Jurkat, Clone E6-1 (cell line): Measurements from ENCODE around the gene SALL2. TPM values are rescaled to one million over a fixed set of nuclear protein-coding genes. Genes with fewer than 3 reads are reported as not detected.
"Not testable (repeated sequence)": the region's sequence is repeated elsewhere in the genome, so short reads cannot be mapped to it uniquely, and the experiment has no call there.

Experiments used
- DNase-seq: peaks from one replicate; pipeline ENCODE4 v3.0.0-alpha.2; 2011; ENCODE audit warnings: low read depth, low spot score
- H3K4me3 ChIP-seq: 2 replicates; pipeline ENCODE4 v1.5.1; 2011; ENCODE audit warnings: mild to moderate bottlenecking, low read length, control low read depth, moderate library complexity
- polyA plus RNA-seq: library from polyadenylated mRNA; unstranded; fragments of >200 nt; gene quantifications from one replicate; pipeline ENCODE4 v1.2.1, GENCODE V29; 2012; ENCODE audit warnings: missing spikeins; ENCODE audit not compliant: insufficient read length, insufficient read depth

SALL2 gene
- 17.9 TPM for polyA plus RNA-seq

DNA sequence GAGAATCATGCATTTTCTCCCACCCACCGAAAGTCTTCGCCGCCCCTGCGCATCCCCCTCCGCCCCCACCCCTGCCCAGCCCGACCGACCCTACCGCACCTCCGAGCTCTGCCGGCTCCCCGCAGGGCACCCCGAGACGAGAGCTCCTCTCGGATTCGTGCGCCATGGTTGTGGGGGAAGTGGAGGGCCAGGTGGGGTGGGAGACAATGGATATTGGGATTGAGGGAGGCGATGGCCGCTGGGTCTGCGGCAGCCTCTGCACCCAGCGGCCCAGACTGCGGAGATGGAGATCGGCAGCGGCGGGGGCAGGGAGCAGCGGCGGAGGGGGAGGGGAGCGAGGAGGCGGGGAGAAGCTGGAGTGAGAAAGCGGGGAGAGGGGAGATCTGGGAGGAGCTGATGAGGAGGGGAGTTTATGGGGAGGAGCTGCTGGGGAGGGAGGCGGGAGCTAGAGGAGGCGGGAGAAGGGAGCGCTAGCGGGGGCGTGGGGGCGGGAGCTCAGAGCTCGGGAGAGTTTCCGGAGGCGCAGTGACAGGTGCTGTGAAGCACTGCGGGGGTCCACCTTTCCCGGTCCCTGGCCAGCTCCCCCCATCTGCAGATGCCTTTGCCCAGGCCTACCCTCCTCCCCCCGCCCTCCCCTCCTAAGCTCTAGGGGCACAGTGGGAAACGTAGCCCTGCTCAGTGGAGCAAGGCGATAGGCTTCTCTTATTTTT lies at the start of gene SALL2:
Gene SALL2, minus strand, starts transcription at position 385 of the 710 bp plus-strand sequence. Its CDS starts 219 bp downstream, at position 166.
- H3K4me3 ChIP-seq: peak within 1 kb of the TSS; percentile 72
- DNase-seq: peak; percentile 85

- no peak overlapping the region for H3K4me3 ChIP-seq
- DNase-seq: no peak
Observed at GRCh38 chr14:21575661-21576060, 49.5 kb upstream of the SALL2 start.

DNA sequence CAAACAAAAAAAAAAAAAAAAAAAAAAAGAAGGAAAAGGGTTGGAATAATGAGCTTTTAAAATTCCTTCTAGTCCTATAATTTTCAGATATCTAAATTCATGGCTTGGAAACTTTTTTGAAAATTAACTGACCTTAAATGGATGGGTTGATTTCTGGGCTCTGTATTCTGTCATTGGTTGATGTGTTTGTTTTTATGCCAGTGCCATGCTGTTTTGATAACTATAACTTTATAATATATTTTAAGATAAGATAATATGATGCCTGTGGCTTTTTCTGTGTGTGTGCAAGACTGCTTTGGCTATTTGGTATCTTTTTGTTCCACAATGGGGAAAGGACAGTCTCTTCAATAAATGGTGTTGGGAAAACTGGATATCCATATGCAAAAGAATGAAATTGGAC lies 46.5 kb upstream of the SALL2 start:
- no peak overlapping the region for H3K4me3 ChIP-seq
- no peak for DNase-seq

- no peak overlapping the region for H3K4me3 ChIP-seq
- DNase-seq: no peak
Observed at GRCh38 chr14:21558703-21559170, 32.6 kb upstream of the SALL2 start.

DNA sequence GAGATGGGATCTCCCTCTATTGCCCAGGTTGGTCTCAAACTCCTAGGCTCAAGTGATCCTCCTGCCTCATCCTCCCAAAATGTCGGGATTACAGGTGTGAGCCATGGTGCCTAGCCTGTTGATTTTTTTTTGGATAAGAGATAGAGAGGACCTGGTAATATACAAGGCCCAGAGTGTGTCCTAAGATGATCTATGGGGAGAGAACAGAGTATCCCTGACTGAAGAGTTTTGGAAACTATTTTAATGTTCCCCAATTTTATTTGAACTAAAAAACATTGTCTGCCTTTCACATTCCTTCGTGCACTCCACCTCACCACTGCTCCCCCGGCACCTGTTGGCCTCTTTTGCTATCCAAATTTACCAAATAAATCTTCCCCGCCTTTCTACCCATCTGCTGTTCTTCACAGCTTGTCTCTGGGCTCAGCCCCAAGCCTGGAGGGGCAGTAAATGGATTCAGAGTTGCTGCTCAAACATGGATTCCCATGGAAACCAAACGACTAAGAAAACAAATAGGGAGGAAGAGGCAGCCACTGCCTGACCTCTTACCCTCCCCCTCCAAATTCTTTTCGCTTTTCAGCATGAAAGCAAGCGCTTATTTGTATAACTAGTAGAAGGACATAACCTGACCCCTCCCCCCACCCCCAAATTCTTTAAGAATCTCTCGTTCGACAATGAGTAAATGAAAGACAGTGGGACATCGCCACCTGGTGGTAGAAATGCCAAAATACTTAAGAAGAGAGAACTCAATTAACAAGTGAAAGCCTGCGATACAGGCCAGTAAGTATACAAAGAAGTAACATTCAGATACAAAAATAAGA lies 31.1 kb upstream of the SALL2 start:
- H3K4me3 ChIP-seq: peak overlapping the region; percentile 45
- DNase-seq: peak; percentile 89

GRCh38 chr14:21556378-21557083 lies 30.4 kb upstream of the SALL2 start:
- no peak for DNase-seq
- no peak overlapping the region for H3K4me3 ChIP-seq

DNA sequence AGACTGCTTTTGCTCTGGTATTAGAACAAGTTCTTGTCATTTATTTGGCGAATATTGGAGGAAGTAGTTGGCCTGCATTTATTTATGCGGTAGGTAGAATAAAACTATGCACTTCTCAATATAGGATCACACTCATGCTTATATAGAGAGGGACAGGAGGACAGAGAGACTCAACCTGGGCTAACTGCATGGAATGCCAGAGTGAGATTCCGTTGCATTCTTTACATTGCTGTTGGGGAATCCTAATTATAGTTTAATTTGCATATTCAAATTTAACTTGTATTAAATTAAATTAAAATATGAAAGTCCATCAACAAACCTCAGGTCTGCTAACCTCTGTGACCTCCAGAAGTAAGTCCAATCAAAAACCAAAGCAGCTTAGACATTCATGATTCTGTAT lies 27.1 kb upstream of the SALL2 start:
- H3K4me3 ChIP-seq: no peak overlapping the region
- no peak for DNase-seq

- not testable (repeated sequence) for DNase-seq, H3K4me3 ChIP-seq
Observed at GRCh38 chr14:21544588-21544987, 18.4 kb upstream of the SALL2 start.

- H3K4me3 ChIP-seq: no peak overlapping the region
- DNase-seq: no peak
Observed at GRCh38 chr14:21543963-21544362, 17.8 kb upstream of the SALL2 start.

GRCh38 chr14:21543521-21543960 lies 17.4 kb upstream of the SALL2 start:
- no peak overlapping the region for H3K4me3 ChIP-seq
- no peak for DNase-seq

DNA sequence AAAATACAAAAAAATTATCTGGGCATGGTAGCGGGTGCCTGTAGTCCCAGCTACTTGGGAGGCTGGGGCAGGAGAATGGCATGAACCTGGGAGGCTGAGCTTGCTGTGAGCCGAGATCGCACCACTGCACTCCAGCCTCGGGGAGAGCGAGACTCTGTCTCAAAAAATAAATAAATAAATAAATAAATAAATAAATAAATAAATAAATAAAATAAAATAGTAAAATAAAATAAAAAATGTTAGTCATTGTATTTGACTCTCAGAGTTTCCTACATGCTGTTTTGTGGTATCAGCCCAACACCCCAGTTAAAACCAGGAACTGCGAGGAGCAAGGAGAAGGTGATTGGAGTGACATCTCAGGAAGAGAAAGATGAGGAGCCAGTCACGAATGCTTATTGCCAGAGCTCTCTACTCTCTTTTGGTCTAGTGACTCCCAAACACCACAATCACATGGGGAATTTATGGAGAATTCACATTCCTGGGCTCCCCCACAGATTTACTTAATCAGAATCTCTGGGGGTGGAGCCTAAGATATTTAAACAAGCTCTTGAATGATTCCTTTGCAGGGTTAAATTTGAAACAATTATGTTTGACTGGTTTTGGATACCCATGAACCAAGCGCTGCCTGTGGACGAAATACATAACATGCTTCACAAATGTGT lies 15.4 kb upstream of the SALL2 start:
- no peak overlapping the region for H3K4me3 ChIP-seq
- no peak for DNase-seq

- no peak overlapping the region for H3K4me3 ChIP-seq
- DNase-seq: no peak
Observed at GRCh38 chr14:21539189-21539940, 13.2 kb upstream of the SALL2 start.

DNA sequence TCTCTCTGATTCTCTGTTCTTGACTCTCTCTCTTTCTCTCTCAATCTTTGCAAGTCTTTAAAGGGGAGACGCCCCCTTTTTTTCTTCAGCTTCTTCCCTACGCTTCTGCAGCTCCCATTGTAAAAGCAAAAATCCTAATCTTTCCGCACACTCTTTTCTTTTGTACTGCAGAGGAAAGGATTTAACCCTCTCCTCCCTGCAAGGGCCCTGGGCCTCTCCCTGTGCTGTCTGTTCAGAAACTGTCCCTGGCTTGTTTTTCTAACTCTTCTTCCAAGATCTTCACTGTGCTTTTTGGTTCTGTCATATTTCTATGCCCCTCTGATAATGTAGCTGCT lies 10.9 kb upstream of the SALL2 start:
- DNase-seq: no peak
- H3K4me3 ChIP-seq: no peak overlapping the region

- DNase-seq: no peak
- H3K4me3 ChIP-seq: no peak overlapping the region
Observed at GRCh38 chr14:21536418-21537089, 10.4 kb upstream of the SALL2 start.

DNA sequence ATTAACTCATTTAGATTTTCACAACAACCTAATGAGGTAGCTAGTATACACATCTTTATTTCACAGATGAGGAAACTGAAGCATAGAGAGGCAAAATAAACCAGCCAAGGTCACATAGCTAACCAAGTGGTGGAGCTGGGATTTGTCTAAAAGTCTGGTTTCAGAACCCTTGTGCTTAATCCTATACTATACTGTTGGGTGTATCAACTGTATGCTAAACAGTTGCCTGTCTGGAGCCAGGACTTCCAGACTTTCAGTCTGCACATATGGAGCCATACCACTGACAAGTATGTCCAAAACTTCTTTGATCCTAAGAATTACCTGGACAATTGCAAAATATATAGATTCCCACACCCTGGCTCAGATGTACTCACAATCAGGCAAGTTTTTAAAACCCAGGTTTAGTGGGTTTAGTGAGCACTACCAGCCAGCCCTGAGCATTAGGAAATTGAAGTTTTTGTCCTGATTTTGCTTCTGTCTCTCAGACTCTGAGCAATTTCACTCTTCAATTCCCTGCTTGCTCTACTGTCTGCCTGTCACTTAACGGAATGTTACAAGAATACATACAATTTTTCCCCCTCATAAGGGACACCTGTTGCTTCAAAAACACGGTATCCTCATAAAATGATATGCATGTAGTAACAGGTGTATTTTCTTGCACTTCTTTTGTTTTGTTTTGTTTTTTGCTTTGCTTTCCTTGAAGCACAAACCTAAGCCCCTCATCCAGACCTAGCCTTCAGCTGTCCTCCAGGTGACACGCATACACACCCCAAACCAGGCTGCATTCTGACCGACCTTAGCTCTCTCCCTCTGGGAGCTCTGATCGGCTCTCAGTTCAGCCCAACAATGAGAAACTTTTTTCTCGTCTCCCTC lies 9.6 kb upstream of the SALL2 start:
- no peak for DNase-seq
- no peak overlapping the region for H3K4me3 ChIP-seq

DNA sequence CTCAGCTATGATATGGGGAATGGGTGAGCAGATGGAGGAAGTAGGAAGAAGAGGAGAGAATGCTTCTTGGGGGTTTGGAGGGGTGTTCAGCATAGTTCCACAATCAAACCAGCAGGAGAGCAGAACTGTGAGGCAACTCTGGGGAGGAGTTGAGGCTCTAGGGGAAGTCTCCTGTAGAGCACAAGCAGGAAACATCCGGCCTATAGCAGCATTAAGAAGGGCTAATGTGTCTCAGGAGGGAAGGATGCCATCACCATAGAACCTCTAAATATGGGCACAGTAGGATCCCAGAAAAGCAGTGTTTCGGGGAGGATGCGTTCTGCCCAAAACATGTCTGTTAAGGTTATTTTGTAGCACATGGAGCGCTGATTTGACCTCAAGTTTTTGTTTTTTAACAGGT lies 8.4 kb upstream of the SALL2 start:
- H3K4me3 ChIP-seq: no peak overlapping the region
- no peak for DNase-seq

GRCh38 chr14:21533294-21533693 lies 7.1 kb upstream of the SALL2 start:
- DNase-seq: no peak
- H3K4me3 ChIP-seq: no peak overlapping the region
